VCaP (cell line): ENCODE results near the gene VRK2.
A peak's percentile ranks its signal among the peaks of the same experiment; 100 is the strongest.
"Not testable (repeated sequence)": the region's sequence is repeated elsewhere in the genome, so short reads cannot be mapped to it uniquely, and the experiment has no call there.

ENCODE experiments used
- H3K27ac ChIP-seq: fragments of 450-650 bp; 2 replicates; pipeline ENCODE4 v1.5.1; 2017
- CTCF ChIP-seq: fragments of 450-650 bp; conservative IDR thresholded peaks from 2 replicates; pipeline ENCODE4 v1.5.1; 2017; ENCODE audit warnings: mild to moderate bottlenecking, moderate library complexity

The VRK2 gene

GRCh38 chr2:58180635-58181034 lies 134.0 kb downstream of the VRK2 start:
- no peak overlapping the region for H3K27ac ChIP-seq
- no peak for TF ChIP-seq CTCF

GRCh38 chr2:58182527-58182926 lies 135.9 kb downstream of the VRK2 start:
- TF ChIP-seq CTCF, result no peak
- H3K27ac ChIP-seq, result no peak overlapping the region

- no peak overlapping the region for H3K27ac ChIP-seq
- no peak for TF ChIP-seq CTCF
Measured at GRCh38 chr2:58186501-58186900, 139.9 kb downstream of the VRK2 start.

GRCh38 chr2:58187022-58187421 lies 140.4 kb downstream of the VRK2 start:
- not testable (repeated sequence) for H3K27ac ChIP-seq

GRCh38 chr2:58194458-58194857 lies 147.9 kb downstream of the VRK2 start:
- no peak overlapping the region for H3K27ac ChIP-seq
- TF ChIP-seq CTCF, result no peak

- no peak overlapping the region for H3K27ac ChIP-seq
- TF ChIP-seq CTCF, result no peak
Measured at GRCh38 chr2:58195662-58196061, 149.1 kb downstream of the VRK2 start.

- no peak overlapping the region for H3K27ac ChIP-seq
- no peak for TF ChIP-seq CTCF
Measured at GRCh38 chr2:58197894-58198293, 151.3 kb downstream of the VRK2 start.

GRCh38 chr2:58202404-58202803 lies 155.8 kb downstream of the VRK2 start:
- H3K27ac ChIP-seq, result peak overlapping the region; percentile 68; the same call in 1 of the 2 replicates
- no peak for TF ChIP-seq CTCF
